D341Med (cell line): ENCODE measurements around the gene BRCA2.

ENCODE experiments used
- DNase-seq: peaks from one replicate; pipeline ENCODE4 v3.0.0; 2012; ENCODE audit warnings: low spot score

Gene BRCA2

GRCh38 chr13:32385410-32385809, 70.1 kb downstream of the BRCA2 start:
- no peak for DNase-seq

GRCh38 chr13:32390048-32390447, 74.7 kb downstream of the BRCA2 start:
- DNase-seq: no peak

GRCh38 chr13:32390484-32390883, 75.2 kb downstream of the BRCA2 start:
- DNase-seq: no peak

- DNase-seq: peak; percentile 16
Observed at GRCh38 chr13:32391101-32391619, 75.9 kb downstream of the BRCA2 start.

GRCh38 chr13:32403108-32403507, 87.8 kb downstream of the BRCA2 start:
- DNase-seq: no peak

GRCh38 chr13:32407854-32408253, 92.5 kb downstream of the BRCA2 start:
- no peak for DNase-seq

- DNase-seq: no peak
Observed at GRCh38 chr13:32408296-32409000, 93.1 kb downstream of the BRCA2 start.

GRCh38 chr13:32409001-32409313, 93.6 kb downstream of the BRCA2 start:
- no peak for DNase-seq

- no peak for DNase-seq
Observed at GRCh38 chr13:32409561-32410421, 94.5 kb downstream of the BRCA2 start.

GRCh38 chr13:32413284-32413683, 98.0 kb downstream of the BRCA2 start:
- DNase-seq: no peak

- DNase-seq: no peak
Observed at GRCh38 chr13:32414580-32414979, 99.3 kb downstream of the BRCA2 start.

- peak; percentile 42 for DNase-seq
Observed at GRCh38 chr13:32415019-32415418, 99.7 kb downstream of the BRCA2 start.

- no peak for DNase-seq
Observed at GRCh38 chr13:32417995-32418394, 102.7 kb downstream of the BRCA2 start.

GRCh38 chr13:32419862-32420261, 104.6 kb downstream of the BRCA2 start:
- no peak for DNase-seq

- DNase-seq: no peak
Observed at GRCh38 chr13:32423592-32423991, 108.3 kb downstream of the BRCA2 start.

- no peak for DNase-seq
Observed at GRCh38 chr13:32425158-32425557, 109.8 kb downstream of the BRCA2 start.

GRCh38 chr13:32426191-32426989, 111.1 kb downstream of the BRCA2 start:
- DNase-seq: no peak

GRCh38 chr13:32426990-32427851, 111.9 kb downstream of the BRCA2 start:
- DNase-seq: peak; percentile 78

- peak; percentile 65 for DNase-seq
Observed at GRCh38 chr13:32427852-32428580, 112.7 kb downstream of the BRCA2 start, which contains the start of gene N4BP2L1. Gene N4BP2L1, minus strand, starts transcription at chr13:32428130. Its CDS starts 48 bp downstream, at chr13:32428082.

GRCh38 chr13:32428581-32429432, 113.5 kb downstream of the BRCA2 start:
- no peak for DNase-seq
